Endodermal cell (in vitro differentiated cells): Measurements from ENCODE around the gene PRDM15. TPM values are rescaled to one million over a fixed set of nuclear protein-coding genes. Genes with fewer than 3 reads are reported as not detected.
A peak's percentile ranks its signal among the peaks of the same experiment; 100 is the strongest.

Experiments used
- DNase-seq: peaks from one replicate; pipeline ENCODE4 v3.0.0-alpha.2; 2017
- H3K27ac ChIP-seq: 2 replicates; pipeline ENCODE4 v1.5.1; 2013; ENCODE audit warnings: mild to moderate bottlenecking, low read depth, low read length, moderate library complexity
- H3K27me3 ChIP-seq: 2 replicates; pipeline ENCODE4 v1.6.1; 2013; ENCODE audit warnings: mild to moderate bottlenecking, low read length, moderate library complexity; ENCODE audit not compliant: insufficient read depth, control insufficient read depth, poor library complexity, severe bottlenecking
- H3K36me3 ChIP-seq: 2 replicates; pipeline ENCODE4 v1.7.0; 2013; ENCODE audit warnings: mild to moderate bottlenecking, low read length, moderate library complexity; ENCODE audit not compliant: control insufficient read depth, insufficient read depth
- H3K4me1 ChIP-seq: one replicate; pipeline ENCODE4 v1.7.0; 2013; ENCODE audit warnings: low read length; ENCODE audit not compliant: control insufficient read depth, insufficient read depth
- H3K4me3 ChIP-seq: 2 replicates; pipeline ENCODE4 v1.5.1; 2013; ENCODE audit warnings: mild to moderate bottlenecking, low read length, moderate library complexity
- H3K9ac ChIP-seq: 2 replicates; pipeline ENCODE4 v1.6.1; 2013; ENCODE audit warnings: mild to moderate bottlenecking, low read length, moderate library complexity; ENCODE audit not compliant: poor library complexity, severe bottlenecking; ENCODE audit errors: extremely low read depth
- H3K9me3 ChIP-seq: 2 replicates; pipeline ENCODE4 v1.6.1; 2013; ENCODE audit warnings: mild to moderate bottlenecking, low read length, moderate library complexity; ENCODE audit not compliant: control insufficient read depth
- H3K27ac Mint-ChIP-seq: 2 replicates; pipeline ENCODE4 v1.8.0; 2020; ENCODE audit warnings: mixed read lengths
- H3K27me3 Mint-ChIP-seq: 2 replicates; pipeline ENCODE4 v1.8.0; 2021; ENCODE audit warnings: mild to moderate bottlenecking, mixed read lengths; ENCODE audit not compliant: insufficient read depth
- H3K36me3 Mint-ChIP-seq: 2 replicates; pipeline ENCODE4 v1.8.0; 2020; ENCODE audit warnings: low read depth, mixed read lengths
- H3K4me1 Mint-ChIP-seq: 2 replicates; pipeline ENCODE4 v1.8.0; 2020; ENCODE audit warnings: mixed read lengths
- H3K4me3 Mint-ChIP-seq: 2 replicates; pipeline ENCODE4 v1.8.0; 2020; ENCODE audit warnings: mild to moderate bottlenecking, moderate library complexity, mixed read lengths
- H3K9me3 Mint-ChIP-seq: 2 replicates; pipeline ENCODE4 v1.8.0; 2020; ENCODE audit warnings: mild to moderate bottlenecking, mixed read lengths
- WGBS, 2 experiments: methylation state at CpG; one replicate each; pipeline versions ENCODE4 v1.1.5 to v1.1.7; 2013; ENCODE audit warnings: missing lambda C conversion rate in 2 of 2, mixed read lengths in 1 of 2; ENCODE audit not compliant: insufficient coverage in 1 of 2, insufficient read length in 1 of 2; 5-methylcytosine and 5-hydroxymethylcytosine counted together
- total RNA-seq, 2 donors: library from RNA; stranded (reverse); fragmentation: NEBNext Ultra II Directional in 1 of 2; extraction: Animal tissue kit (Norgen Biotek cat#: 25700) in 1 of 2; gene quantifications; 2 replicates in 1 of 2; 3 replicates in 1 of 2; pipeline ENCODE4 v1.2.1, GENCODE V29; 2021
- TF ChIP-seq, protein P1 (sequence below): fragments of 200-600 bp; sonication (generic); conservative IDR thresholded peaks from 2 replicates; pipeline ENCODE4 v1.5.0; 2021; ENCODE audit warnings: antibody characterized with exemption, mild to moderate bottlenecking

The PRDM15 gene
- total RNA-seq, 2 donors from 2014 or later: 8.8 to 10.1 TPM

- 92% methylated on average over 4 to 5 of the region's 5 CpGs for WGBS, 2 experiments
- peaks cover 56% of the 10 kb centered on the region for H3K27me3 ChIP-seq
- Mint-ChIP-seq H3K36me3 (peaks cover 18% of the 10 kb centered on the region), H3K9me3 (no peaks in the 10 kb centered on the region), H3K4me3 (no peak overlapping the region), H3K27me3 (peaks cover 44% of the 10 kb centered on the region), H3K27ac (no peak overlapping the region), H3K4me1 (peaks cover 48% of the 10 kb centered on the region)
- peaks cover 11% of the 10 kb centered on the region for H3K36me3 ChIP-seq
- H3K4me1 ChIP-seq: peaks cover 19% of the 10 kb centered on the region
- no peak overlapping the region for H3K4me3 ChIP-seq
- H3K9ac ChIP-seq: no peak overlapping the region
- TF ChIP-seq, protein P1, sequence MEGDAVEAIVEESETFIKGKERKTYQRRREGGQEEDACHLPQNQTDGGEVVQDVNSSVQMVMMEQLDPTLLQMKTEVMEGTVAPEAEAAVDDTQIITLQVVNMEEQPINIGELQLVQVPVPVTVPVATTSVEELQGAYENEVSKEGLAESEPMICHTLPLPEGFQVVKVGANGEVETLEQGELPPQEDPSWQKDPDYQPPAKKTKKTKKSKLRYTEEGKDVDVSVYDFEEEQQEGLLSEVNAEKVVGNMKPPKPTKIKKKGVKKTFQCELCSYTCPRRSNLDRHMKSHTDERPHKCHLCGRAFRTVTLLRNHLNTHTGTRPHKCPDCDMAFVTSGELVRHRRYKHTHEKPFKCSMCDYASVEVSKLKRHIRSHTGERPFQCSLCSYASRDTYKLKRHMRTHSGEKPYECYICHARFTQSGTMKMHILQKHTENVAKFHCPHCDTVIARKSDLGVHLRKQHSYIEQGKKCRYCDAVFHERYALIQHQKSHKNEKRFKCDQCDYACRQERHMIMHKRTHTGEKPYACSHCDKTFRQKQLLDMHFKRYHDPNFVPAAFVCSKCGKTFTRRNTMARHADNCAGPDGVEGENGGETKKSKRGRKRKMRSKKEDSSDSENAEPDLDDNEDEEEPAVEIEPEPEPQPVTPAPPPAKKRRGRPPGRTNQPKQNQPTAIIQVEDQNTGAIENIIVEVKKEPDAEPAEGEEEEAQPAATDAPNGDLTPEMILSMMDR: no peak
- no peak for DNase-seq
- no peak overlapping the region for H3K27ac ChIP-seq
- H3K9me3 ChIP-seq: no peaks in the 10 kb centered on the region
Observed at GRCh38 chr21:41759926-41760325, 119.2 kb downstream of the PRDM15 start.

DNA sequence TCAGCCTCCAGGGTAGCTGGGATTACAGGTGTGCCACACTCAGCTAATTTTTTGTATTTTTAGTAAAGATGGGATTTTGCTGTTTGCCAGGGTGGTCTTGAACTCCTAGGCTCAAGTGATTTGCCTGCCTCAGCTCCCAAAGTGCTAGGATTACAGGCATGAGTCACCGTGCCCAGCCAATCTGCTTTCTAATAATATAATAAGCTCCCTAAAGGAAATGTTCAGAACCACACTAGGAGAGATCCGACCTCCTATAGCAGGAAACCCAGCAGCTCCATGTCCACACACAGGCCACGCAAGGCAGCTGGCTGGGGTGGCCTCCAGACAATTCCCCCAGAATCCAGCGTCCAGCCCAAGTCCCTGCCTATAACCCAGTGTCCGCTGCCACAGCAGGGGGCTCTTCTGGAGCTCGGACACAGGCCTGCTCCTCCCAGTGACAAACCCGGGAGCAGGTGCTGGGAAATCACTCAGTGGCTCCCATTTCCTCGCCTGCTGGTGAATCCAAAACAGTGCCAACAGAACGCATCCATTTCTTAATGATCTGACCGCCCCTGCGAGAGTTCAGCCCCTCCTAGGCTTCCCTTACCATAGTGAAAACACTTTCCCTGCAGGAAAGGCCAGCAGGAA is 119.8 kb downstream of the PRDM15 start:
- peak; percentile 51 for DNase-seq
- 73 to 81% methylated on average over 8 to 11 of the region's 11 CpGs for WGBS, 2 experiments
- Mint-ChIP-seq H3K9me3 (no peaks in the 10 kb centered on the region), H3K4me1 (peaks cover 46% of the 10 kb centered on the region), H3K36me3 (peaks cover 18% of the 10 kb centered on the region), H3K27me3 (peaks cover 38% of the 10 kb centered on the region), H3K4me3 (no peak overlapping the region), H3K27ac (no peak overlapping the region)
- no peak overlapping the region for H3K4me3 ChIP-seq
- no peak overlapping the region for H3K27ac ChIP-seq
- H3K9me3 ChIP-seq: no peaks in the 10 kb centered on the region
- TF ChIP-seq, protein P1: no peak
- H3K27me3 ChIP-seq: peaks cover 50% of the 10 kb centered on the region
- H3K36me3 ChIP-seq: peaks cover 11% of the 10 kb centered on the region
- H3K4me1 ChIP-seq: peaks cover 19% of the 10 kb centered on the region
- no peak overlapping the region for H3K9ac ChIP-seq

- H3K9ac ChIP-seq: no peak overlapping the region
- H3K4me1 ChIP-seq: peaks cover 13% of the 10 kb centered on the region
- H3K4me3 Mint-ChIP-seq: no peak overlapping the region
- no peaks in the 10 kb centered on the region for H3K9me3 ChIP-seq
- peaks cover 30% of the 10 kb centered on the region for H3K27me3 Mint-ChIP-seq
- no peak overlapping the region for H3K27ac Mint-ChIP-seq
- 82 to 83% methylated on average over 5 of the region's 5 CpGs for WGBS, 2 experiments
- H3K36me3 ChIP-seq: peaks cover 11% of the 10 kb centered on the region
- peak; percentile 39 for DNase-seq
- H3K36me3 Mint-ChIP-seq: peaks cover 22% of the 10 kb centered on the region
- H3K4me3 ChIP-seq: no peak overlapping the region
- H3K27ac ChIP-seq: no peak overlapping the region
- peaks cover 42% of the 10 kb centered on the region for H3K27me3 ChIP-seq
- H3K9me3 Mint-ChIP-seq: no peaks in the 10 kb centered on the region
- TF ChIP-seq, protein P1: no peak
- H3K4me1 Mint-ChIP-seq: peaks cover 46% of the 10 kb centered on the region
Observed at GRCh38 chr21:41758550-41758949, 120.6 kb downstream of the PRDM15 start.
